ENCODE results near the gene COX7A1. TPM values are rescaled to one million over a fixed set of nuclear protein-coding genes. Genes with fewer than 3 reads are reported as not detected.
A peak's percentile ranks its signal among the peaks of the same experiment; 100 is the strongest.
"Not testable (repeated sequence)": the region's sequence is repeated elsewhere in the genome, so short reads cannot be mapped to it uniquely, and the experiment has no call there.

COX7A1 gene
- total RNA-seq, result 3.5 TPM

DNA sequence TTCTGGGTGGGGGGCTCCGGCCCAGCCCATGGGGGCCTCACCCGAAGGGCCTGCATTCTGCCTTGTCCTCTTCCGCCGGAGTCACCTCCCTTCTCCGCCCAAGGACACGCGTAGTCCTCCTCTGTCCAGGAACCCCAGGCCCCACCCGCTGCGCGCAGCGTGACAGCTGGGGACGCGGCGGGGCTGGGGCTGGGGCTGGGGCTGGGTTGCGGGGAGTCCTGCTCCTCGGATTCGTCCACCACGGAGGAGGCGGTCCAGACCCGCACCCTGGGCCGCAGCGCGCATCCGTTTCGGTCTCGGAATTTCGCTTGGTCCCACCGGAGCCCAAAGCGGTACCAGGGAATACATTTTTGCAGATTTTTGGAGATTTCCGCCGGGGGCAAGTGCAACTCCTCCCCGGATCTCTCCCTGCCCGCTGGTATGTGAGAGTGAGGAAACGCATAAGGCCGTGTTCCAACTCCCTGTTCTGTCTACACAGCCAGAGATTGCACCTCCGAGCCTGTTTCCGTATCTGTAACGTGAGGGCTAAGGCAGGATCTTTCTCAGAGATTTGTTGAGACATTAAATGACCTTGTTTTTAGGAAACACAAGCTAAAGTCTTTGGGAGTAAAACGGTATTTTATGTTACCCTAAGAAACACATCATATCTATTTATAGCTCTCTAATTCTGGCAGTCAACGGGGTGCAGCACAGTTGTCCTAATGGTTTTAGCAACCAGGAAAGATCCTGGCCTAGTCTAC is at the start of gene COX7A1:
Gene COX7A1, minus strand, starts transcription at position 96 of the 740 bp plus-strand sequence. Its CDS starts 40 bp downstream, at position 56.
- no peak for ATAC-seq

DNA sequence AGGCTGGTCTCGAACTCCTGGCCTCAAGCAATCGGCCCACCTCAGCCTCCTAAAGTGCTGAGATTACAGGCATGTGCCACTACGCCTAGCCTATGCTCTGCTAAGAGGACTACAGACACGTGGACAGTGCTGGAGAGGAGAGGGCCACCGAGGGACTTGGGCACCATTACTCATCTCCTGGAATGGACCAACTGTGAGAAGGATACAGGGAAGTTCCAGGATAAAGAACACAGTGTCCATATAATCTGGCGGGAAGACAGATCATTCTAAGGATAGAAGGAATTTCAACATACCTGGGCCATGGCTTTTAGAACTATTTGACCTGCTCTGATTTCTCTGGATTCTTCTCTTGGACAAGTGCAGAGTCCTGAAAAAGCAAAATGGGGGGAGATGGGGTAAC is 49.4 kb upstream of the COX7A1 start:
- no peak for ATAC-seq

DNA sequence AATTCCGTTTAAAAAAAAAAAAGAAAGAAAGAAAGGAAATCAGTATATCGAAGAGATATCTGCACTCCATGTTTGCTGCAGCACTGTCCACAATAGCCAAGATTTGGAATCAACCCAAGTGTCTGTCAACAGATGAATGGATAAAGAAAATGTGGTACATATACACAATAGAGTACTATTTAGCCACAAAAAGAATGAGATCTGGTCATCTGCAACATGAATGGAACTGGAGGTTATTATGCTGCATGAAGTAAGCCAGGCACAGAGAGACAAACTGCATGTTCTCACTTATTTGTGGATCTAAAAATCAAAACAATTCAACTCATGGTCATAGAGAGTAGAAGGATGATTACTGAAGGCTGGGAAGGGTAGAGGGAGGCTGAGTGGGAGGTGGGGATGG is 45.9 kb upstream of the COX7A1 start:
- ATAC-seq, result no peak

DNA sequence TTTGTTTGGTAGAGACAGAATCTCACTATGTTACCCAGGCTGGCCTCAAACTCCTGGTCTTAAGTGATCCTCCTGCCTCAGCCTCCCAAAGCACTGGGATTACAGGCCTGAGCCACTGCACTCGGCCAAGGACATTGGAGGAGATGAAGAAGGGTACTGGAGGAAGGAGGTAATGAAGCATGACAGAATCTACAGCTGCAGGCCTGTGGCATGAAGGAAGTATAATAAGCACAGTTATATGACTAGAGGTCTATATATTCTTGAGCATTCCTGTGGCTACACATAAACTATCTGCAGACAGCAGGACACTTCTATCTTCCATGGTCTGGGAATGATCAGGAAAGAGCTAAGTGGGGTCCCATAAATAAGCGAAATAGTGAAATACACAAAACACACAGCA is 44.0 kb upstream of the COX7A1 start:
- no peak for ATAC-seq

DNA sequence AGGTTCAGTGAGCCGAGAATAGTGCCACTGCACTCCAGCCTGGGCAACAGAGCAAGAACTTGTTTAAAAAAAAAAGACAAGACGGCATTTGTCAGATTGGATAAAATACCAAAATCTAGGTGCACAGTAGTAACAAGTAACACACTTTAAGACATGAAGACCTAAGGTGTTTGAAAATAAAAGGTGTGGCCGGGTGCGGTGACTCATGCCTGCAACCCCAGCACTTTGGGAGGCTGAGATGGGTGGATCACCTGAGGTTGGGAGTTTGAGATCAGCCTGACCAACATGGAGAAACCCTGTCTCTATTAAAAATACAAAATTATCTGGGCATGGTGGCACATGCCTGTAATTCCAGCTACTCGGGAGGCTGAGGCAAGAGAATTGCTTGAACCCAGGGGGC is 34.5 kb upstream of the COX7A1 start:
- ATAC-seq, result peak; percentile 60

DNA sequence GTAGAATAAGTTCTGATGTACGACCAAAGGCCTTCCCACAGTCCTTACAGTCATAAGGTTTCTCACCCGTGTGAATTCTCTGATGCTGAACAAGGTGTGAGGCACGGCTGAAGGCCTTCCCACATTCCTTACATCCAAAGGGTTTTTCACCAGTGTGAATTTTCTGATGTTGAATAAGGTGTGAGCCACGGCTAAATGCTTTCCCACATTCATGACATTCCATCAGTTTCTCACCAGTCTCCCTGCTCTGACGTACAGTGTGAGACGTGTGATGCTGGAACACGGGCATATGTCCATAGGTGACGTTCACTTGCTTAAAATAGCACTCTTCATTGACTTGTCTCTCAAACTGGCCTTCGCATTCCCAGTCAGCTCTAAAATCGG is 31.0 kb upstream of the COX7A1 start:
- ATAC-seq, result no peak

DNA sequence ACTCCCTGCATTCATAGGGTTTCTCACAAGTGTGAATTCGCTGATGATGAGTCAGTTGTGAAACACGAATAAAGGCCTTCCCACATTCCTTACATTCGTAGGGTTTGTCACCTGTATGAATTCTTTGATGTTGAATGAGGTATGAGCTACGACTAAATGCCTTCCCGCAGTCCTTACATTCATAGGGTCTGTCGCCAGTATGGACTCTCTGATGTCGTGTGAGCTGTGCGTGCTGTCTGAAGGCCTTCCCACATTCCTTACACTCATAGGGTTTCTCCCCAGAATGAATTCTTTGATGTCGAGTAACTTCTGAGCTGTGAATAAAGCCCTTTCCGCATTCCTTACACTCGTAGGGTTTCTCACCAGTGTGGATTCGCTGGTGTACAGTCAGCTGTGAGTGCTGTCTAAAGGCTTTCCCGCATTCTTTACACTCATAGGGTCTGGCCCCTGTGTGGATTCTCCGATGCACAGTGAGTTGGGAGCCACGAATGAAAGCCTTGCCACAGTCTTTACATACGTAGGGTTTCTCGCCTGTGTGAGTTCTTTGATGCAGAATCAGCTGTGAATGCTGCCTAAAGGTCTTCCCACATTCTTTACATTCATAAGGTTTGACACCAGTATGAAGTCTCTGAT is 30.5 kb upstream of the COX7A1 start:
- ATAC-seq, result peak; percentile 57

DNA sequence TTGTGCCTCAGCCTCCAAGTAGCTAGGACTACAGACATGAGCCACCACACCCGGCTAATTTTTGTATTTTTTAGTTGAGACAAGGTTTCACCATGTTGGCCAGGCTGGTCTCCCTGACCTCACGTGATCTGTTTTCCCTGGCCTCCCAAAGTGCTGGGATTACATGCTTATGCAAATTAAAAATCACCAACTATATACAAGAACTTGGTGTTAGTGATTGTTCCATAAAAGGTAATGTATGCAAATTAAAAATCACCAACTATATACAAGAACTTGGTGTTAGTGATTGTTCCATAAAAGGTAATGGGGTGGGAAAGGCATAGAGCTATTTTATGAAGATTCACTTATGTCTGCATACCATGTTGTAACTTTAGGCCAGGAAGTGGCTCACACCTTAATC is 26.8 kb upstream of the COX7A1 start:
- not testable (repeated sequence) for ATAC-seq

DNA sequence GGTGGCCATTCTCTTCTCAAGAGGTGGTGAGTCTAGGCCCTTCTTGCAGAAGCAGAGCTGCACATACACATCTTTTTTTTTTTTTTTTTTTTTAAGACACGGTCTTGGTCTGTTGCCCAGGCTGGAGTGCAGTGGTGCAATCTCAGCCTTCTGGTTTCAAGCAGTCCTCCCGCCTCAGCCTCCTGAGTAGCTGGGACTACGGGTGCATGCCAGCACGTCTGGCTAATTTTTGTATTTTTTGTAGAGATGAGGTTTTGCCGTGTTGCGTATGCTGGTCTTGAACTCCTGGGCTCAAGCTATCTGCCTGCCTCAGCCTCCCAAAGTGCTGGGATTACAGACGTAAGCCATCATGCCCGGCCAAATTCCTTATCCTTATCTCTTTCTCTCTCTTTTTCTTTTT is 21.6 kb upstream of the COX7A1 start:
- ATAC-seq, result not testable (repeated sequence)

DNA sequence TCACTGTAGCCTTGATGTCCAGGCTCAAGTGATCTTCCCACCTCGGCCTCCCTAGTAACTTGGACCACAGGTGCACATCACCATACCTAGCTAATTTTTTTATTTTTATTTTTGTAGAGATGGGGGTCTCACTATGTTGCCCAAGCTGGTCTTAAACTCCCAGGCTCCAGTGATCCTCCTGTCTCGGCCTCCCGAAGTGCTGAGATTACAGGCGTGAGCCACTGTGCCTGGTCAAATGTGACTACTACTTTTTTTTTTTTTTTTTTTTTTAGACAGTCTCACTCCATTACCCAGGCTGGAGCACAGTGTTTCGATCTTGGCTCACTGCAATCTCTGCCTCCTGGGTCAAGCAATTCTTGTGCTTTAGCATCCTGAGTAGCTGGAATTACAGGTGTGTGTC is 20.6 kb upstream of the COX7A1 start:
- ATAC-seq, result no peak

DNA sequence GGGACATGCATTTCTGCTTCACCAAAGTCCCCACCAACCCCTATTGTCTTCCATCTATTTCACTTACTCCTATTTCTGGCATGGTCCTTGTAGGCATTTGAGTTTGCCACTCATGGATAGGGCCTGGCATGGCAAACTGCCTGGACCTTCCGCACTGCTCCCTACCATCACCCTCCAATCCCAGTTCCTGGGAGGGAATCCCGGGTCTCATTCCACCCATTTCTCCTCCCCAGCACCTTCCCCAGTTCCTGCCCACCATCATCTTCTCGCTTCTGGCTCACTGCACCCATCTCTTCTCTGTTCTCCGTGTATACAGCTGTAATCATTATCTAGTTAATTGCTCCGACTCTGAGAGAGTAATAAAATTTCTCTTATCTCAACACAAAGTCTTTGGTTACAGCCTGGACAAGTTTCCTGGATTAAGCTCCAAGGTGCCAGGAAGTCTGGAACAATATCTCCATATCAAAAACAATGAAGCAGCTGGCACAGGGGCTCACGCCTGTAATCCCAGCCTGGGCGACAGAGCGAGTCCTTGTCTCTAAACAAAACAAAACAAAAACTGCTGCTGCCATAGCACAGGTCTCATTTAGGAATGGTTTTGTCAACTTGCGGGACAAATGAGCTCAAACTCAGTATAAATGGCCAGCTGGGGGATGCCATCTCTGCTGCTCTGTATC is 17.0 kb upstream of the COX7A1 start:
- ATAC-seq, result no peak

DNA sequence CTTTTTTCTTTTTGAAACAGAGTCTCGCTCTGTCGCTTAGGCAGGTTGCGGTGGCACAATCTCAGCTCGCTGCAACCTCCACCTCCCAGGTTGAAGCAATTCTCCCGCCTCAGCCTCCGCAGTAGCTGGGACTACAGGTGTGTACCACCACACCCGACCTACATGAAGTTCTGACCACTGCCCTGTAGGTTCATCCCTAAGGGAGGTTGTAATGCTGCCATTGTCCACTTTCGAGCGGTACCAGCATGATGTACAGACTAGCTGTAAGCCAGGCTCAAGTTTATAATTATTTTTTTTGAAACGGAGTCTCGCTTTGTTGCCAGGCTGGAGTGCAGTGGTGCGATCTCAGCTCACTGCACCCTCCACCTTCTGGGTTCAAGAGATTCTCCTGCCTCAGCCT is 11.6 kb upstream of the COX7A1 start:
- ATAC-seq, result peak; percentile 26

DNA sequence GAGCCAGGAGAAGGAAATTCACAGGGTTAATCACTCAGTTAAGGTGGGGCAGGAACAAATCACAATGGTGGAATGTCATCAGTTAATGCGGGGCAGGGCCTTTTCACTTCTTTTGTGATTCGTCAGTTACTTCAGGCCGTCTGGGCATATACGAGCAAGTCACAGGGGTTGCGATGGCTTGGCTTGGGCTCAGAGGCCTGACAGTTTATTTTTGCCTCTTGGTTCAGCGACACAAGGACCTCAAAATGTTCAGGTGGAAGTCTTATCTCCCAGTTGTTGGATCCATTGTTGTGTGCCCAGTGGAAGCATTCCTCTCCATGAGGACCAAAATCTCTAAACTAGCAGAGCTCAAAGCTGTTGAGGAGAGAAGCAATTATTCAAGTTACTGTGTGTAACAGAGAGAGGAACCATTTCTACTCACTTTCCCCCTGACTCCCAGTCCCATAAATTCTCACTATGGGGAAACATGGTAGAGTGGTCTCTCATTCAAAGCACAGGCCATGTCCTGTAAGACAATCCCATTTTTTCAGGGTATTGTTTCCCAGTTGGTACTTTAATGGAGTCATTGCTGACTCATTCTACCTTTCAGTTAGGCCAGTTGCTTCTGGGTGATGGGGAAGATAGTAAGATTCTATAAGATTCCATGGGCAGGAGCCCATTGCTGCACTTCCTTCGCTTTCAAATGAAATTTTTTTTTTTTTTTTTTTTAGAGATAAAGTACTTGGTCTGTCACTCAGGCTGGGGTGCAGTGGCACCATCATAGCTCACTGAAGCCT is 8.8 kb upstream of the COX7A1 start:
- peak; percentile 72 for ATAC-seq

DNA sequence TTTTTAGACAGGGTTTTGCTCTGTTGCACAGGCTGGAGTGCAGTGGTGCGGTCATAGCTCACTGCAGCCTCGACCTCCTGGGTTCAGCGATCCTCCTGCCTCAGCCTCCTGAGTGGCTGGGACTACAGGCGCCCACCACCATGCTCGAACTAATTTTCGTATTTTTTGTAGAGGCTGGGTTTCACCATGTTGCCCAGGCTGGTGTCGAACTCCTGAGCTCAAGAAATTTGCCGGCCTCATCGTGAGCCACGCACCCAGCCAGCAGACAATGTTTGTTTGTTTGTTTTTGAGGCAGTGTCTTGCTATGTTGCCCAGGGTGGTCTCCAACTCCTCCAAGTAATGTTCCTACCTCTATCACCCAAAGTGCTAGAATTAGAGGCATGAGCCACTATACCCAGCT is 879 bp upstream of the COX7A1 start:
- ATAC-seq, result no peak

DNA sequence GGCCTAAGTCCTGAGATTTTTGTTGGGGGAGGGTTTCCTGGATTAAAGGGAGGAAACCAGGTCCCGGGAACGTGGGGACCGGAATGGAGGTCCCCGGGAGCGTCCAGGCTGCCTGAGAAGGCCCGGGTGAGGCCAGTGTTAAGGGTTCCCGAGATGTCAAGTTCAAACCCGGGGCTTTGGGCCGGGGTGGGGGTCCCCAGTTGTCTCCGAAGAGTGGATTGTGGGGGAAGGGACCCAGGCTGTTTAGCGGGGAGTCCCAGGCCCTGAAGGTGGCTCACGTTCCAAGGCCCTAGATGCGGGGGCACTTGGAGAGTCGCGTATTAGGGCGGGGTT is 262 bp downstream of the COX7A1 start:
- no peak for ATAC-seq

DNA sequence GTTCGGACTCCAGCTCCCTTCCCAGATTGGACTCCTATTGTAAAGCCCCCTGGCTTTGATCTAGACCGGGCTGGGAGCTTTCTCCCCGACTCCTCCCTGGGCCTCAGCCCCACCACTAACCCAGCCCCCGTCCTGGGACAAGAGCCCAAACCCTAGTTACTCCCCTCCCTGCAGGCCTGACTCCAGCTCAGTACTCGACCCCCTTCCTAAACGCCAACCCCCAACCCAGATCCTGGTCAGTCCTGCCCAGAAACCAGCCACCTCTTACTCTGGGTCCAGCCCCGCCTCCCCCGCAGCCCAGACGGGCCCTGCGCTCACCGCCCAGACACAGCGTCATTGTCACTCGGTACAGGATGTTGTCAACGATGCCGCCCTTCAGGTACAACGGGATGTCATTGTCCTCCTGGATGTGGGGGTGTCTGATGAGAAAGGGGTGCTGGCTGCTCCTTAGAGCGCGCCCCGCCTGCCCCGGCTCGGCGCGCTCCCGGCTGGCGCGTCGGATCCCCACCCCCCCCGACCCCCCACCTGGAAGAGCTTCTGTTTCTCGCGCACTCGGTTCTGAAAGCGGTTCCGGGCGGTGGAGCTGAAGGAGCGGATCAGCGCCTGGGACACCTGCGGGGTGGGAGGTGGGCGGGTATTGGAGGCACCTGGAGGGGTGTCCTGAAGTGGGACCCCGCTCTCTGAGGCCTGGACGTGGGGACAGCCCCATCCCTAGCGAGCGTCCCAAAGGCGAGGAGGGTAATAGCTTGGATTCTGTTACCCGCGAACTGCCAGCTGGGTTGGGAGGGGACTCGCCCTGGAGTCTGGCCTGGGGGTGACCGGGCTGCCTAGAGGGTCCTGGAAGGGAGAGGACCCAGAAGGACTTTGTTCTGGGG is 866 bp downstream of the COX7A1 start:
- peak; percentile 6 for ATAC-seq

DNA sequence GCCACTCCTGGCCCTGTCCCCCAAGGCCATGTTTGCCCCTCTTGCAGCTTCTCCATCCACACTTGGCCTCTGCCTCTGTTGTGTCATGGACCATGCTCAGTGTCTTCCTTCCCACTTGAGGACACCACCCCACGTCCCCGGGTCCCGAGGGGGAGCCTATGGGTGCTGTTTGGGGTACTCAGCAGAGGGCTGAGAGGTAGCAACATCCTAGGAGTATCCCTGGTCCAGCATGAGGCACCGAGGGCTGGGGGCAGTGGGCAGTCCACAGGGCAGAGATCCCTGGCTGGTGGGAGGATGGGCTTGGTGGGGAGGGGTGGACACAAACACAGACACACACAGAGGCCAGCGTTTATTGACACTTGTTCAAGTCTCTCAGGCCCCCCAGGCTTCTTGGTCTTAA is 1.7 kb downstream of the COX7A1 start:
- ATAC-seq, result peak; percentile 1

DNA sequence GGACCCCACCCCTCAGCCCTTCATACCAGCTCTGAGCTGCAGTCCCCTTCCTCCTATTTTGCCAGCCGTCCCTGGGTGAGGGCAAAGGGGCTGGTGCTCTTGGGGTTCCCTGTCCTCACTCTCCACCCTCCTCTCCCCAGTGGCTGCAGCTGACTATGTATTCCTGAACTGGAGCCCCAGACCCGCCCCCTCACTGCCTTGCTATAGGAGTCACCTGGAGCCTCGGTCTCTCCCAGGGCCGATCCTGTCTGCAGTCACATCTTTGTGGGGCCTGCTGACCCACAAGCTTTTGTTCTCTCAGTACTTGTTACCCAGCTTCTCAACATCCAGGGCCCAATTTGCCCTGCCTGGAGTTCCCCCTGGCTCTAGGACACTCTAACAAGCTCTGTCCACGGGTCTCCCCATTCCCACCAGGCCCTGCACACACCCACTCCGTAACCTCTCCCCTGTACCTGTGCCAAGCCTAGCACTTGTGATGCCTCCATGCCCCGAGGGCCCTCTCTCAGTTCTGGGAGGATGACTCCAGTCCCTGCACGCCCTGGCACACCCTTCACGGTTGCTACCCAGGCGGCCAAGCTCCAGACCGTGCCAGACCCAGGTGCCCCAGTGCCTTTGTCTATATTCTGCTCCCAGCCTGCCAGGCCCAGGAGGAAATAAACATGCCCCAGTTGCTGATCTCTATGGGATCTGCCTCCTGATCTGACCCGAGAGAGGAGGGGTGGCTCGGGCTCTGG is 2.4 kb downstream of the COX7A1 start:
- peak; percentile 89 for ATAC-seq

DNA sequence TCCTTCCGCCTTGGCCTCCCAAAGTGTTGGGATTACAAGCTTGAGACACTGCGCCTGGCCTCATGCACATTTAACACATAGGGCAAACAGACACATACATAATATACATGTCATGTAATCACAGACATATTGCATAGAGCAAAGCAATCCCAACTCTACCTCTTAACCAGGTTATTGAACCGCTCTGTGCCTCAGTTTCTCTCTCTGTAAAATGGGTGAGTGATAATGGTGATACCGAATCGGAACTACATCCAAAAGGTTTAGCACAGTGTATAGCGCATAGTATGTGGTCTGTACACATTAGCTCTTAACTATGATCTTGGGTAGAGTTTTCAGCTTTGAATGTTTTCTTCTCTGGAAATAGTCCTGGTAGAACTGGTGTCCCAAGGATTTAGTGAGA is 7.6 kb downstream of the COX7A1 start:
- ATAC-seq, result no peak

DNA sequence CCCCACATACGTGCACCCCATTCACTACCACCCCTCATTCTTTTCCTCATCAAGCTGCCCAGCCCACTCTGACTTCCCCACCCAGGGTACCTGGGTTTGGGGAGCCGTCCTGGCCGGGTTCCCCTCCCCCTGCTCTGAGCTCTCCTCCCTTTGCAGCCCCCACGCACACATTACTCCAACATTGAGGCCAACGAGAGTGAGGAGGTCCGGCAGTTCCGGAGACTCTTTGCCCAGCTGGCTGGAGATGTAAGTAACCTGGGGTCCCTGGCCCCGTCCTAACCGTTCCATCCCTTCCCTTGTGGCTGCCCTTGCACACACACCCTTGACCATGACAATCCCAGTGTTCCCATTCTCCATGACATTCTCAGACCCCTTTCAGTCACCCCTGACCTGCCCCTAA is 9.8 kb downstream of the COX7A1 start:
- ATAC-seq, result no peak

DNA sequence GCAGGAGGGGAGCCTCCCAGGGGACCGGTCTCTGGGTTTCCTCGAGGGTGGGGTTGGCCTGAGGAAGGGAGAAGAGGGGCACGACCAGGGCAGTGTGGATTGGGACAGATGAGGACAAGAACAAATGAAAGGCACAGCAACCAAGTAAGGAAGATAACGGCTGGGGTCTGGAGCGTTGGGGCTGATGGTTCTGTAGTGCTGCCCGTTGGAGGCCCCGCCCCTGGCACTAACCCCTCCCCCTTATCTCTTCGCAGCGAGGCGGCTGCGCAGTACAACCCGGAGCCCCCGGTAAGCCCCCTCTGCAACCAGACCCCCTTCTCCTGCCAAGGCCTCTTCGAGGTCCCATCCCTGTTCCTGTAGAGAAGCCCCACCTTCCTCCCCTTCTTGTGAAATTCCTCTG is 10.2 kb downstream of the COX7A1 start:
- ATAC-seq, result no peak

Measured in esophagus mucosa (tissue), 1 donor.